Measurements from ENCODE around the gene CCNY.
A peak's percentile ranks its signal among the peaks of the same experiment; 100 is the strongest.

- TF ChIP-seq ZBTB7A (IDR thresholded peaks at IDR 0.05; ENCODE audit: low read depth) = no peak
- 0 out of 2 replicates have a peak, but pooled peaks have one; percentile 15 for TF ChIP-seq EP300 (IDR thresholded peaks at IDR 0.05; ENCODE audit: borderline replicate concordance)
- TF ChIP-seq TCF12 (IDR thresholded peaks at IDR 0.05; ENCODE audit: low read depth) = peak; percentile 37; the same call in 1 of the 2 replicates
- TF ChIP-seq NFIC (IDR thresholded peaks at IDR 0.05) = peak; percentile 85
- no peak for TF ChIP-seq FOXM1 (IDR thresholded peaks at IDR 0.05; ENCODE audit: borderline replicate concordance, low read depth)
- TF ChIP-seq TEAD4 (IDR thresholded peaks at IDR 0.05) = peak; percentile 54; the same call in 1 of the 2 replicates
- TF ChIP-seq MAX (IDR thresholded peaks at IDR 0.05) = no peak
- TF ChIP-seq USF1 (IDR thresholded peaks at IDR 0.05) = no peak
- 0 out of 2 replicates have a peak, but pooled peaks have one; percentile 7 for TF ChIP-seq RAD21 (IDR thresholded peaks at IDR 0.05; ENCODE audit: low read depth)
- peak; percentile 16; the same call in 1 of the 2 replicates for TF ChIP-seq CEBPB (IDR thresholded peaks at IDR 0.05)
Measured at GRCh38 chr10:35386594-35387174, 50.4 kb downstream of the CCNY start.

Data from Ishikawa (cell line).